ENCODE results near the gene ATP8A1. TPM values are rescaled to one million over a fixed set of nuclear protein-coding genes. Genes with fewer than 3 reads are reported as not detected.

ATP8A1 gene
- total RNA-seq, 1 donor from 2014 or later: 278 TPM

GRCh38 chr4:42672359-42673081, 15.6 kb upstream of the ATP8A1 start:
- H3K36me3 Mint-ChIP-seq (ENCODE audit: unreplicated experiment): no peaks in the 10 kb centered on the region
- no peaks in the 10 kb centered on the region for H3K4me1 Mint-ChIP-seq (ENCODE audit: low read depth, unreplicated experiment)
- no peaks in the 10 kb centered on the region for H3K27me3 Mint-ChIP-seq (ENCODE audit: unreplicated experiment)
- H3K4me3 Mint-ChIP-seq (ENCODE audit: unreplicated experiment): no peak overlapping the region
- H3K9me3 Mint-ChIP-seq (ENCODE audit: unreplicated experiment): no peaks in the 10 kb centered on the region
- TF ChIP-seq CTCF (IDR thresholded peaks at IDR 0.05; ENCODE audit: partially characterized antibody, unreplicated experiment): no peak
- DNase-seq: no peak
- no peak overlapping the region for H3K27ac Mint-ChIP-seq (ENCODE audit: unreplicated experiment)

- no peak for DNase-seq
- Mint-ChIP-seq H3K36me3 (ENCODE audit: unreplicated experiment) (no peaks in the 10 kb centered on the region), H3K27me3 (ENCODE audit: unreplicated experiment) (no peaks in the 10 kb centered on the region), H3K4me1 (ENCODE audit: low read depth, unreplicated experiment) (no peaks in the 10 kb centered on the region), H3K4me3 (ENCODE audit: unreplicated experiment) (no peak overlapping the region), H3K27ac (ENCODE audit: unreplicated experiment) (no peak overlapping the region), H3K9me3 (ENCODE audit: unreplicated experiment) (no peaks in the 10 kb centered on the region)
- TF ChIP-seq CTCF (IDR thresholded peaks at IDR 0.05; ENCODE audit: partially characterized antibody, unreplicated experiment): no peak
These were observed 14.7 kb upstream of the ATP8A1 start for GRCh38 chr4:42671431-42672194.

DNA sequence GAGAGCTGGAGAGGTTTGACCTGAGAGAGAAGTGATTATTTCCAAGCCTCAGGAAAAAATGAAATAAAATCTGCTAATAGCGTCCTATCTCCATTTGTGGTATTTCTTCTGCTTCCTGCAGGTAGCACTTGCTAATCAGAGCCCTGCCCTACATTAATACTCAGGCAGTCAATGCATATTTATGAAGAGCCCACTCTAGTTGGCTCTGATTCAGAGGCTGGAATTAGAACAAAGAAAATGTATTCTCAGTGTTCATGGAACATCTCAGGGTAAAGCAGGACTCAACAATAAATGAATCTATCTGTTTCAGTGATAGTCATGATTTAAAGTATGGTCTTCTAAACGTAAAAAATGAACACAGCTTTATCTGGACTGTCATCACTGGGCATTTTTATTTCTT, 1.4 kb upstream of the ATP8A1 start:
- TF ChIP-seq CTCF (IDR thresholded peaks at IDR 0.05; ENCODE audit: partially characterized antibody, unreplicated experiment): no peak
- Mint-ChIP-seq H3K4me1 (ENCODE audit: low read depth, unreplicated experiment) (peaks cover 36% of the 10 kb centered on the region), H3K27me3 (ENCODE audit: unreplicated experiment) (peaks cover 15% of the 10 kb centered on the region), H3K36me3 (ENCODE audit: unreplicated experiment) (peaks cover 2% of the 10 kb centered on the region), H3K4me3 (ENCODE audit: unreplicated experiment) (peak overlapping the region; percentile 94), H3K27ac (ENCODE audit: unreplicated experiment) (peak overlapping the region; percentile 100), H3K9me3 (ENCODE audit: unreplicated experiment) (peaks cover 18% of the 10 kb centered on the region)
- DNase-seq: no peak

DNA sequence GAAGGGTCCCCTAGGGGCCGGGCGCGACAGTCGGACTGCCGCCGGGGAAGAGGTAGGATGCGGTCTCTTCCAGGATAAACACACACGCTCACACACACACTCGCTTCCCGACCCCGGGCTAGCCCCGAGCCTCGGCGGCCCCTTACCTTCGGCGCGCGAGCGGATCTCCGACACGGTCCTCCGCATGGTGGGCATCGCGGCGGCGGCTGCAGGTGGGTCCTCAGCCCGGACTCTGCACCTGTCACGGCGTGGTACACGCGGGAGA, 294 bp downstream of the ATP8A1 start:
- Mint-ChIP-seq H3K9me3 (ENCODE audit: unreplicated experiment) (peaks cover 22% of the 10 kb centered on the region), H3K36me3 (ENCODE audit: unreplicated experiment) (peaks cover 17% of the 10 kb centered on the region), H3K27ac (ENCODE audit: unreplicated experiment) (peak overlapping the region; percentile 93), H3K4me1 (ENCODE audit: low read depth, unreplicated experiment) (peaks cover 47% of the 10 kb centered on the region), H3K4me3 (ENCODE audit: unreplicated experiment) (peak overlapping the region; percentile 97), H3K27me3 (ENCODE audit: unreplicated experiment) (peaks cover 17% of the 10 kb centered on the region)
- DNase-seq: no peak
- TF ChIP-seq CTCF (IDR thresholded peaks at IDR 0.05; ENCODE audit: partially characterized antibody, unreplicated experiment): no peak
